Measurements from ENCODE around the gene SLC16A3. TPM values are rescaled to one million over a fixed set of nuclear protein-coding genes. Genes with fewer than 3 reads are reported as not detected.

The SLC16A3 gene
- total and polyA plus RNA-seq, 9 of the 15 experiments (the other 6 are each of a cell fraction or from before 2014, with no cell fraction given): 0.11 to 5.4 (median 1.2) TPM; not detected in 2

DNA sequence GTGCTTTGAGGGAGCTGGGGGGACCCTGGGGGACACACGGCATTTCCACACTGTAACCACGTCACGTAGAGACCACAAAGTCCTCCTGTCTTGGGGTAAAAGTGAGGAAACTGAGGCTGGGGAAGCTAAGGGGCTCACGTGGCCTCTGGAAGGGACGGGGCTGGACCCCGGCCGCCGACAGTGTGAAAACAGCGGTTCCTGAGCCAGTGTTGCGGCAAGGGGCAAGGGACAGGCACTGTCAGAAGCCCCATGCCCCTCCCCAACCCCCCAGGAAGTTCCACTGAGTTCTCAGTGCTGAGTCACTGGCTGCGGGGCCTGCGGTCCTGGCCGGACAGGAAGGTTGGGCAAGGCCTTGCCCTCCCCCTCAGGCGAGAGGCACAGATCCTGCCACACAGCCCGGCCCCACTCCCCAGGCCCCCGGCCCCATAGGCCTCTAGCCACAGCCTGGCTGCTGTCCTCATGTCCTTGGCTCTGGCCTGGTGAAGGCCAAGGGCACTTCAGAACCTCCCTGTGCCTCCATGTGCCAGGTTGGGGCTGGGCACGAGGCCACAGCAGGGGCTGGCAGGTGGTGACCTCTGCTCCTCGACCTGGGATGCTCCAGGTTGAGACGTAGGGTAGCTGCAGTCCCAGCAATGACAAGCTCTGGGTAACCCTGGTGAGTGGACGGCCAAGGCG is 11.2 kb upstream of the SLC16A3 start (continued):
- TF ChIP-seq, protein P1, sequence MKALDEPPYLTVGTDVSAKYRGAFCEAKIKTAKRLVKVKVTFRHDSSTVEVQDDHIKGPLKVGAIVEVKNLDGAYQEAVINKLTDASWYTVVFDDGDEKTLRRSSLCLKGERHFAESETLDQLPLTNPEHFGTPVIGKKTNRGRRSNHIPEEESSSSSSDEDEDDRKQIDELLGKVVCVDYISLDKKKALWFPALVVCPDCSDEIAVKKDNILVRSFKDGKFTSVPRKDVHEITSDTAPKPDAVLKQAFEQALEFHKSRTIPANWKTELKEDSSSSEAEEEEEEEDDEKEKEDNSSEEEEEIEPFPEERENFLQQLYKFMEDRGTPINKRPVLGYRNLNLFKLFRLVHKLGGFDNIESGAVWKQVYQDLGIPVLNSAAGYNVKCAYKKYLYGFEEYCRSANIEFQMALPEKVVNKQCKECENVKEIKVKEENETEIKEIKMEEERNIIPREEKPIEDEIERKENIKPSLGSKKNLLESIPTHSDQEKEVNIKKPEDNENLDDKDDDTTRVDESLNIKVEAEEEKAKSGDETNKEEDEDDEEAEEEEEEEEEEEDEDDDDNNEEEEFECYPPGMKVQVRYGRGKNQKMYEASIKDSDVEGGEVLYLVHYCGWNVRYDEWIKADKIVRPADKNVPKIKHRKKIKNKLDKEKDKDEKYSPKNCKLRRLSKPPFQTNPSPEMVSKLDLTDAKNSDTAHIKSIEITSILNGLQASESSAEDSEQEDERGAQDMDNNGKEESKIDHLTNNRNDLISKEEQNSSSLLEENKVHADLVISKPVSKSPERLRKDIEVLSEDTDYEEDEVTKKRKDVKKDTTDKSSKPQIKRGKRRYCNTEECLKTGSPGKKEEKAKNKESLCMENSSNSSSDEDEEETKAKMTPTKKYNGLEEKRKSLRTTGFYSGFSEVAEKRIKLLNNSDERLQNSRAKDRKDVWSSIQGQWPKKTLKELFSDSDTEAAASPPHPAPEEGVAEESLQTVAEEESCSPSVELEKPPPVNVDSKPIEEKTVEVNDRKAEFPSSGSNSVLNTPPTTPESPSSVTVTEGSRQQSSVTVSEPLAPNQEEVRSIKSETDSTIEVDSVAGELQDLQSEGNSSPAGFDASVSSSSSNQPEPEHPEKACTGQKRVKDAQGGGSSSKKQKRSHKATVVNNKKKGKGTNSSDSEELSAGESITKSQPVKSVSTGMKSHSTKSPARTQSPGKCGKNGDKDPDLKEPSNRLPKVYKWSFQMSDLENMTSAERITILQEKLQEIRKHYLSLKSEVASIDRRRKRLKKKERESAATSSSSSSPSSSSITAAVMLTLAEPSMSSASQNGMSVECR (CRISPR knock-in tag; IDR thresholded peaks at IDR 0.05): 0 out of 2 replicates have a peak, but pooled peaks have one; percentile 13
- TF ChIP-seq ZNF766 (CRISPR knock-in tag; conservative IDR thresholded peaks at IDR 0.05) (0 out of 2 replicates have a peak, but pooled peaks have one; percentile 50), MXD1 (CRISPR knock-in tag; IDR thresholded peaks at IDR 0.05; ENCODE audit: borderline replicate concordance, poor library complexity, severe bottlenecking) (no peak), CBX1 (IDR thresholded peaks at IDR 0.05; ENCODE audit: low read depth) (no peak), JUND (IDR thresholded peaks at IDR 0.05; ENCODE audit: borderline replicate concordance, low read depth, low read length) (peak; percentile 69; the same call in 1 of the 2 replicates), JUND (tag; IDR thresholded peaks at IDR 0.05; ENCODE audit: borderline replicate concordance, low read depth, low read length) (peak; percentile 35; the same call in 1 of the 3 replicates), POLR2H (tag; IDR thresholded peaks at IDR 0.05; ENCODE audit: low read depth) (no peak), ZNF165 (CRISPR knock-in tag; IDR thresholded peaks at IDR 0.05; ENCODE audit: borderline replicate concordance) (peak; percentile 75; the same call in 1 of the 2 replicates), ELF4 (CRISPR knock-in tag; IDR thresholded peaks at IDR 0.05) (no peak), TAF1 (IDR thresholded peaks at IDR 0.05; ENCODE audit: control insufficient read depth, extremely low read depth, insufficient read depth, low read length, severe bottlenecking) (peak; percentile 24), ZNF644 (tag; IDR thresholded peaks at IDR 0.05; ENCODE audit: low read depth) (peak; percentile 79; the same call in 1 of the 2 replicates), OTX1 (CRISPR knock-in tag; IDR thresholded peaks at IDR 0.05) (no peak), ZNF589 (CRISPR knock-in tag; IDR thresholded peaks at IDR 0.05; ENCODE audit: low read depth) (peak; percentile 25; the same call in 1 of the 2 replicates), LCOR (CRISPR knock-in tag; IDR thresholded peaks at IDR 0.05) (no peak), HDAC2 (IDR thresholded peaks at IDR 0.05) (no peak)
- TF ChIP-seq, protein P2, sequence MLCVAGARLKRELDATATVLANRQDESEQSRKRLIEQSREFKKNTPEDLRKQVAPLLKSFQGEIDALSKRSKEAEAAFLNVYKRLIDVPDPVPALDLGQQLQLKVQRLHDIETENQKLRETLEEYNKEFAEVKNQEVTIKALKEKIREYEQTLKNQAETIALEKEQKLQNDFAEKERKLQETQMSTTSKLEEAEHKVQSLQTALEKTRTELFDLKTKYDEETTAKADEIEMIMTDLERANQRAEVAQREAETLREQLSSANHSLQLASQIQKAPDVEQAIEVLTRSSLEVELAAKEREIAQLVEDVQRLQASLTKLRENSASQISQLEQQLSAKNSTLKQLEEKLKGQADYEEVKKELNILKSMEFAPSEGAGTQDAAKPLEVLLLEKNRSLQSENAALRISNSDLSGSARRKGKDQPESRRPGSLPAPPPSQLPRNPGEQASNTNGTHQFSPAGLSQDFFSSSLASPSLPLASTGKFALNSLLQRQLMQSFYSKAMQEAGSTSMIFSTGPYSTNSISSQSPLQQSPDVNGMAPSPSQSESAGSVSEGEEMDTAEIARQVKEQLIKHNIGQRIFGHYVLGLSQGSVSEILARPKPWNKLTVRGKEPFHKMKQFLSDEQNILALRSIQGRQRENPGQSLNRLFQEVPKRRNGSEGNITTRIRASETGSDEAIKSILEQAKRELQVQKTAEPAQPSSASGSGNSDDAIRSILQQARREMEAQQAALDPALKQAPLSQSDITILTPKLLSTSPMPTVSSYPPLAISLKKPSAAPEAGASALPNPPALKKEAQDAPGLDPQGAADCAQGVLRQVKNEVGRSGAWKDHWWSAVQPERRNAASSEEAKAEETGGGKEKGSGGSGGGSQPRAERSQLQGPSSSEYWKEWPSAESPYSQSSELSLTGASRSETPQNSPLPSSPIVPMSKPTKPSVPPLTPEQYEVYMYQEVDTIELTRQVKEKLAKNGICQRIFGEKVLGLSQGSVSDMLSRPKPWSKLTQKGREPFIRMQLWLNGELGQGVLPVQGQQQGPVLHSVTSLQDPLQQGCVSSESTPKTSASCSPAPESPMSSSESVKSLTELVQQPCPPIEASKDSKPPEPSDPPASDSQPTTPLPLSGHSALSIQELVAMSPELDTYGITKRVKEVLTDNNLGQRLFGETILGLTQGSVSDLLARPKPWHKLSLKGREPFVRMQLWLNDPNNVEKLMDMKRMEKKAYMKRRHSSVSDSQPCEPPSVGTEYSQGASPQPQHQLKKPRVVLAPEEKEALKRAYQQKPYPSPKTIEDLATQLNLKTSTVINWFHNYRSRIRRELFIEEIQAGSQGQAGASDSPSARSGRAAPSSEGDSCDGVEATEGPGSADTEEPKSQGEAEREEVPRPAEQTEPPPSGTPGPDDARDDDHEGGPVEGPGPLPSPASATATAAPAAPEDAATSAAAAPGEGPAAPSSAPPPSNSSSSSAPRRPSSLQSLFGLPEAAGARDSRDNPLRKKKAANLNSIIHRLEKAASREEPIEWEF (CRISPR knock-in tag; IDR thresholded peaks at IDR 0.05): peak; percentile 76; the same call in 1 of the 2 replicates
